ENCODE data around the gene OXSR1.
"Not testable (repeated sequence)": the region's sequence is repeated elsewhere in the genome, so short reads cannot be mapped to it uniquely, and the experiment has no call there.

Gene OXSR1

DNA sequence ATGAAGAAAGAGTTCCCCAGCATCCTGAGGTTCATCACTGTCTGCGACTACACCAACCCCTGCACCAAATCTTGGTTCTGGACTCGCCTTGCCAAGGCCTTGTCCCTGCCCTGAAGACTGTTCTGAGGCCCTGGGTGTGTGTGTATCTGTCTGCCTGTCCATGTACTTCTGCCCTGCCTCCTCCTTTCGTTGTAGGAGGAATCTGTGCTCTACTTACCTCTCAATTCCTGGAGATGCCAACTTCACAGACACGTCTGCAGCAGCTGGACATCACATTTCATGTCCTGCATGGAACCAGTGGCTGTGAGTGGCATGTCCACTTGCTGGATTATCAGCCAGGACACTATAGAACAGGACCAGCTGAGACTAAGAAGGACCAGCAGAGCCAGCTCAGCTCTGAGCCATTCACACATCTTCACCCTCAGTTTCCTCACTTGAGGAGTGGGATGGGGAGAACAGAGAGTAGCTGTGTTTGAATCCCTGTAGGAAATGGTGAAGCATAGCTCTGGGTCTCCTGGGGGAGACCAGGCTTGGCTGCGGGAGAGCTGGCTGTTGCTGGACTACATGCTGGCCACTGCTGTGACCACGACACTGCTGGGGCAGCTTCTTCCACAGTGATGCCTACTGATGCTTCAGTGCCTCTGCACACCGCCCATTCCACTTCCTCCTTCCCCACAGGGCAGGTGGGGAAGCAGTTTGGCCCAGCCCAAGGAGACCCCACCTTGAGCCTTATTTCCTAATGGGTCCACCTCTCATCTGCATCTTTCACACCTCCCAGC, 24.0 kb upstream of the OXSR1 start:
- no peak for DNase-seq (ENCODE audit: low read depth in 2 of 3, low spot score in 2 of 3)

DNA sequence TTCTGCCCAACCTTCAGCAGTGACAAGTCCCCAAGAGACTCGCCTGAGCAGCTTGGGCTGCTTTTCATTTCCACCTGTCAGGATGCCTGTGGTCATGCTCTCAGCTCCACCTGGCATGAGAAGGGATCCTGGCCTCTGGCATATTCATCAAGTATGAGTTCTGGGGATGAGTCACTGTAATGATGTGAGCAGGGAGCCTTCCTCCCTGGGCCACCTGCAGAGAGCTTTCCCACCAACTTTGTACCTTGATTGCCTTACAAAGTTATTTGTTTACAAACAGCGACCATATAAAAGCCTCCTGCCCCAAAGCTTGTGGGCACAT, 23.4 kb upstream of the OXSR1 start:
- no peak for DNase-seq (ENCODE audit: low read depth in 2 of 3, low spot score in 2 of 3)

DNA sequence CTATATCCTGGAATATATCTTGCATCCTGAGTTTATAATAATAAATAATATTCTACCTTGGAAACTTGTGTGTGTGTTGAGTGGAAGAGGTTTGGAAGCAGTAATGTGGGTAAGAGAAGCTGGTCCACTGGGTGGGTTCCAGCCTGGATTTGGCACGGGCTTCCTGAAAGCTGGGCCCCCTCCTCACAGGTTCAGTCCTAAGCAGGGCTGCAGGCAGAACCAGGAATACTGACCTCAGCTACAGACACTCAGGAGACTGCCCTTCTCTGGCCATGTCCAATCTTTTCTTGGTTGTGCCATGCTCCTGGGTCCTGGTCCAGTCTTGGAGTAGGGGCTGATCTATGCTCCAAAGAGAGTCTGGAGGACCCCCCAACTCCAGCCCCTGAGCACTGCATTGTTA, 22.4 kb upstream of the OXSR1 start:
- no peak for DNase-seq (ENCODE audit: low read depth in 2 of 3, low spot score in 2 of 3)

DNA sequence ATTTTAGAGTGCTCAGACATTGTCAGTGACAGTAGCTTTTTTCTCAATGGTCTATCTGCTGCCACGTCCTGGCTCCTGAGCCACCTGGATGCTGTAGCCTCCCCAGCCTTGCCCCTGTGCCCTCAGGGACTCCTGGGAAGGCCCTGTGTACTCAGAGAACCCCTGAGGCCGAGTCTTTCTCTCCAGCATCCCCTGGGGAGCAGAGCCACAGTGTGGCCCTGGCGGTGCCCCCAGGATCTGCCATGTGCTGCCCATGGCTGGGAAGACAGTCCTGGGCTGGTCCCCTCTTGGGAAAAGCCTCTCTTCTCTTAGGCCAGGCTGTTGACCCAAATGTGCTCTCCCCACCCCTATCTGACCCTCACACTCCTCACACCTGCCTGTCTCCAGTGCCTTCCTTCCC, 21.8 kb upstream of the OXSR1 start:
- no peak for DNase-seq (ENCODE audit: low read depth in 2 of 3, low spot score in 2 of 3)

DNA sequence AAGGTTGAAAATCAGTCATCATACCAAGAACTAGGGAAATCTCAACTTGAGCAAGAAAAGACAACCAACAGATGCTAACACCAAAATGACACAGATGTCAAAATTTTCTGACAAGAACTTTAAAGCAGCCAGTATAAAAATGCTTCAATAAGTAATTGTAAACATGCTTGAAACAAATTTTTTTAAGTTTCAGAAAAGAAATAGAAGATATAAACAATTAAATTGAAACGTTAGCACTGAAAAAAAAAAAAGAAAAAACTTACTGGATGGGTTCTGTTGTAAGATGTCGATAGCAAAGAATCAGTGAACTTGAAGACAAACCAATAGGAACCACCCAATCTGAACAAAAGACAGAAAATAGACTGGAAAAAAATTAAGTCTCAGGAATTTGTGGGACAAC, 18.8 kb upstream of the OXSR1 start:
- no peak for DNase-seq (ENCODE audit: low read depth in 2 of 3, low spot score in 2 of 3)

DNA sequence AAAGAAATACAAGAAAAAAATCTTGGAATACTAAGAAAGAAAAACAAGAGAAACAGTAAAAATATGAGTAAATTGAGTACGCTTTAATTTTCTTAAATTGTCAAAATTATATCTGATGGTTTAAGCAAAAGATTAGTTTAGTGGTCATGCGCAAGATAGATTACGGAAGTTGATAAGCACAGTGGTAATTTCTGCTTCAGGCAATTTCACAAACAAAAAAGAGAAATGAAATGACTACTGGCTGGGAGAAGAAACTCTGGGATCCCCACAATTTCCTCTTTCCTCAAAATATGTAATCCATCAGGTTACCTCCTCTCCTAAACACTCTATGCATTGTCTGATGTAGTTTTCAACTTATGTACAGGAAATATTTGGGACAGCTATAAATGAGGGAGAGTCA, 17.9 kb upstream of the OXSR1 start:
- DNase-seq (ENCODE audit: low read depth in 2 of 3, low spot score in 2 of 3) = no peak

DNA sequence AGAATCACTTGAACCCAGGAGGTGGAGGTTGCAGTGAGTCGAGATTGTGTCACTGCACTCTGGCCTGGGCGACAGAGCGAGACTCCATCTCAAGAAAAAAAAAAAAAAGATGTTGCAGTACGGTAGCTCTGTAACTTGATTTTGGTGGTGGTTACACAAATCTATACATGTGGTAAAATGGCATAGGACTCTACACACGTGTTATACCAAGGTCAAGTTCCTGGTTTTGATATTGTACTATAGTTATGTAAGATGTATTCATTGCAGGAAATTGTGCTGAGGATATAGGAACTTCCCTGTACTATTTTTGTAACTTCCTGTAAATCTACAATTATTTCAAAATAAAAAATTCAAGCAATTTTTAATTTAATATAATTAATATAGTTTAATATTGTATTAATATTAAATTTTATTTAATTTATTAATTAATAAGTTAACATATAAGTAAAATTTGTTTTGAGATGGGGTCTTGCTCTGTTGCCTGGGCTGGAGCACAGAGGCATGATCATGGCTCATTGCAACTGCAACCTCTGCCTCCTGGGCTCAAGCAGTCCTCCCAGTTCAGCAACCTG, 16.9 kb upstream of the OXSR1 start:
- no peak for DNase-seq (ENCODE audit: low read depth in 2 of 3, low spot score in 2 of 3)

DNA sequence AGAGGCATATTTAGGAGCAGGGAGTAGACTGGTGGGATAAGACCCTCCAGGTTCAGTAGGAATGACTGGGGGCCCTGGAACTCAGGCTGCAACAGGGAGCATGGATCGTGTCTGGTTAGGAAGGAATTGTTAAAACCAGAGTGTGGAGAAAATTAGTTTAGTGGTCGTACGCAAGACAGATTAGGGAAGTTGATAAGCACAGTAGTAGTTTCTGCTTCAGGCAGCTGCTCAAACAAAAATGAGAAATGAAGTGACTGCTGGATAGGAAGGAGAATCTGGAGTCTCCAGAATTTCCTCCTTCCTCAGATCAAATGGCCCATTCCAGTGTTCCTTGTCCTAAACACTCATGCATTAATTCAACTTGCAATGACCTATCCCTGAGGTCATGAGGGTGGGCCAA, 15.6 kb upstream of the OXSR1 start:
- no peak for DNase-seq (ENCODE audit: low read depth in 2 of 3, low spot score in 2 of 3)

DNA sequence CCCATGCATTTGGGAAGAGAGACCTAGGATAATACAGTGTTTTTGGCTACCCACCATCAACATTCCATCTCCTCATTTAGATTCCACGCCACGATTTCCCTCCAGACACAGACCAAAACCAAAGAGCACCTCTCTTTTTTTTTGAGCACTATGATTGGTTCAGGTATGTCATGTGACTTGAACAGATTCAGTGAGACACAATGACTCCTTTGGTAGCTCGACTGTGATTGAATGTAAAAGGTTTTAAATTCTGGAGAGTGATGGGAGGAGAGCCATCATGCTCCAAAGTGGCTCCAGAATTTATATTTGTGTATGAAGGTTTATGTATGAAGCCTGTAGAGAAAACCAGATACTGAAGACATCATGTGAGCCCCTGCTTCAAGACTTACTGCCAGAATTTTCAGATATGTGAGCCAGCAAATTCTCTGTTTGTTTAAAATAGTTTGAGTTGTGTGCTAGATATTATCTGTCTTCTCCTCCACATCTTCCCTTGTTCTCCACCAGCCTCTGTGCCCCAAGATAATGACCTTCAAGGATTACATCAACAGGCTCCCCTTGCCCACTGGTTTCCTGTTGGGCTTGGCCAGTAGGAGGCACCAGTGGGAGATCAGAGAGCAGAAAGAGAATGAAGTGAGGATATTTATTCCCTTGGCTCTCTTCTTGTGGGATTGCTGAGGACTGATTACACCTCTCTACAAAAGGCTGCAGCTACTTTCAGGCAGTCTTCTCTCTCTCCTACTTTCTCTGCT, 14.4 kb upstream of the OXSR1 start:
- no peak for DNase-seq (ENCODE audit: low read depth in 2 of 3, low spot score in 2 of 3)

DNA sequence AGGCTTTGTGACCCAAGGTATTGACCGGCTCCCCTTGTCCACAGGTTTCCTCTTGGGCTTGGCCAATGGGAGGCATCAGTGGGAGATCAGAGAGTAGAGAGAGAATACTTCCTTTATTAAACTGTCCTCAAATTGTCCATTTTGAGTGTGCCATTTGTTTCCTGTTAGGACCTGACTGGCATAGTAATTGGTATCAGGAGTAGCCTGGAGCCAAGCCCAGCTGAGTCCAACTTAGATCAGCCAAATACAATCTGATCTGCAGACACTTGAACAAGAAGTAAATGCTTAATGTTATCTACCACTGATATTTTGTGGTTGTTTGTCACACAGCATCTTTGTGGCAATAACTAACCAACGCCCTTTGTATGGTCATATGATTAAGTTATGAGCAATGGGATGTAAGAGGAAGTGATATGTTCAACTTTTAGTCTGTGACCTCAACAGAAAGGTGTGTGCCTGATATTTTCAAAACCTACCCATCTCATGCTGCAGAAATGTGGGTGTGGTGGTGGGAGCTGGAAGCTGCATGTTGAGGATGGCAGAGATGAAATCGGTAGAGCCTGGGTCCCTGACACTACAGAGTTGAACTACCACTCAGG, 13.6 kb upstream of the OXSR1 start:
- no peak for DNase-seq (ENCODE audit: low read depth in 2 of 3, low spot score in 2 of 3)

DNA sequence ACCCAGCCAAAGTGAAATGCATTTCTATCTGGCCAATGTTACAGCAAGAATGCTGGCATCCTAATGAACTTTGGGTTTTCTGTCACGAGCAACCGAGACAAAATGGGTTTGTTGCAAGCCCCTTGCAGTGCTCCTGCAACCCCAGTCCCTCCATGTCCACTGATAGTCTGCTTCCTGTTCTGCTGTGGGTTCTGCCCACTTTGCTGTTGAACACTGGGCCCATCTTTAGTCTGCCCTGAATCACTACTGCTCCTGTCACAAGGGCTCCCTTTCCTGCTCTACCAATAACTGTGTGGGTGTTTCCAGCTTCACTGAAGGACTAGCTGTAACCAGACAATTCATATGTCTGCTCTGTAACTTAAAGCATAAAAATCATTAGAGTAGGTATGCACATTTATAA, 12.7 kb upstream of the OXSR1 start:
- no peak for DNase-seq (ENCODE audit: low read depth in 2 of 3, low spot score in 2 of 3)

DNA sequence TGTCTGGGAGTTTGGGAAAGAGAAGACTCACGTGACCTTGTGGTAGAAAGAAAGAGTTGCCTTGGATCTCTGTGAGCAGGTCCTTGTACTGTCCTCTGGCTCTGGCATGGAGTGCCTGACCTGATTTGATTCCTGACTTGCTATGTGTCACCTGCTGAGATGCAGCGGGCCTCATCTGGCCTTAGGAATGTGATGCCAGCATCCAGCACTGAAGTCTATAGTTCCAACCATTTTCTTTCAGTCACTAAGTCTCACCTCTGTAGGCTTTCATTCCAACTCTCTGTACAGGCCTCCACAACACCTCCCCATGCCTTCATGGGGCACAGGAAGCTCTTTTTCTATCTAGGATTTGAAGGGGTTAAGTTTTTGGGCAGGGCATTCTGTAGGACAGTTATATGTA, 12.1 kb upstream of the OXSR1 start:
- no peak for DNase-seq (ENCODE audit: low read depth in 2 of 3, low spot score in 2 of 3)

DNA sequence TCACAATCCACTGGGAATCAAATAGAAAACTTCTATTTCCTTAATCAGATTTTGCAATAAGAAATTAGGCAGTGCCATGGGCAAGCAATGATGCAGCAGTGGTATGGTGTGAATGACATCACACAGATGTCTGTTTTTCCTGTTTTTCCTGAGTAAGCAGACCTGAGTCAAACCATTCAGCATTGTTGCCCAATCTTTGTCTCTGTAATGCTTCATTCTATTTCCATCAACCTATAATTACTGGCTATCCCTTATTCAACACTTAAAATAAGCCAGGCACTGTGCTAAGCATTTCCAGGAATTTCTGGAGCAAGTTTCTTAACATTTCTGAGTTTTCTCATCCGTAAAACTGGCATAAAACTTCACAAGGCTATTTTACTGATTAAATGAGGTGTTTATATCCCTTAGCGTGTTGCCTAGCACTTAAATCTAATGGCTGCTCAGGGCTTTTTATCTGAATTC, 11.3 kb upstream of the OXSR1 start:
- DNase-seq (ENCODE audit: low read depth in 2 of 3, low spot score in 2 of 3) = no peak

DNA sequence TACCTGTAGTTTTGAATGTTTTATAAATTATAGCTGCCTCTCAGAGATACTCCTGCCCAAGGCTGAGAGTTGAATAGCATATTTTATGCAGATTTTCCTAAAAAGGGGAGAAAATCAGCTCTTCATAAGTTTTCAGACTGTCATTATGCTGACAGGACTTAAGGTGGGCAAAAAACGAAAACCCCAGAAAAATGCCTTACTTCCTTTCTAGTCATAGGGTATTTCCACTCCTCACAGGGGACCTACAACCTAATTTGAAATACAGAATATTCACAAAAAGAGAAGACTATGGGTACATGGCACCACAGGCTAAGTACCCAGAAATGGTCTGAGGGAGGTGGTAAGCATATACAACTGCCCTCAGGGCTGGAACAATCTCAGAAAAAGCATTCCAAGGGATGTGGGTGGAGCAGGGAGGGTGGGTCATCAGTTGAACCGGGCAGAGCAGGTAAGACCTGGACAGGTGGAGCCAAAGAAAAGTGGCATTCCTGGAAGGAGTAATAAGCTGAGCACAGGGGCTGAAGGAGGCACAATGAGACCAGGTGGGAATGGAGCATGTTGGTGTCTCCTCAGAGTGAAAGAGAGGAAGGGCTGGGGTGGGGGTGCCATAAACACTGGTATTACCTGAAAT, 10.6 kb upstream of the OXSR1 start:
- DNase-seq (ENCODE audit: low read depth in 2 of 3, low spot score in 2 of 3) = no peak

DNA sequence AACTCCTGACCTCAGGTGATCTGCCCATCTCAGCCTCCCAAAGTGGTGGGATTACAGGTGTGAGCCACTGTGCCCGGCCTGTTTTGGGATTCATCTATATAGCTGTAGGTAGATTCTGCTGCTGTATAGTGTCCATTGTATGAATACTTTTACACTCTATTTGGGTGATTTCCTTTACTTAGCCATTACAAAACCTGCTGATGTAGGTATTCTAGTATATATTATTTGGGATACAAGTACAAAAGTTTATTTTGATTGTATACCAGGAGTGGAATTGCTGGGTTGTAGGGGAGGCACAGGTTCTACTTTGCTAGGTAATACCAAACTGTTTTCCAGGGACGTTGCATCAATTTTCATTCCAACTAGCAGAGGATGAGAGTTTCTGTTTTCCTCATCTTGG, 9.5 kb upstream of the OXSR1 start:
- DNase-seq (ENCODE audit: low read depth in 2 of 3, low spot score in 2 of 3) = no peak

DNA sequence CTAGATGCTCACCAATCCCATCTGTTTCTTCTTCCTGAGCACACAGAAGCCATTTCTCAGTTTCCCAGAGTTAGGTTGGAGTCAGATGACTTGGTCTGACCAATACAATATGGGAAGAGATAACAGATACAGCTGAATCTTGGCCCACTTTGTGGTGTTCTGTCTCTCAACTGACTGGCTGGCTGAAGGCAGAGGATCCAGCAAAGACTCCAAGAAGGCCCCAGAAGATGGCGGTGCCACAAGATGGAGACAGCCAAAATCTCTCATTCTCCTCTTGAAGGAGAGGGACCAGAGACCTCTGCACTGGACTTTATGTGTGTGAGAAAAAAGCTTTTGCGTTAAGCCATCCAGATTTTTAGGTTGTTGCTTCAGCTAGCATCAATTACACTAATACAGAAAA, 8.2 kb upstream of the OXSR1 start:
- DNase-seq (ENCODE audit: low read depth in 2 of 3, low spot score in 2 of 3) = no peak

DNA sequence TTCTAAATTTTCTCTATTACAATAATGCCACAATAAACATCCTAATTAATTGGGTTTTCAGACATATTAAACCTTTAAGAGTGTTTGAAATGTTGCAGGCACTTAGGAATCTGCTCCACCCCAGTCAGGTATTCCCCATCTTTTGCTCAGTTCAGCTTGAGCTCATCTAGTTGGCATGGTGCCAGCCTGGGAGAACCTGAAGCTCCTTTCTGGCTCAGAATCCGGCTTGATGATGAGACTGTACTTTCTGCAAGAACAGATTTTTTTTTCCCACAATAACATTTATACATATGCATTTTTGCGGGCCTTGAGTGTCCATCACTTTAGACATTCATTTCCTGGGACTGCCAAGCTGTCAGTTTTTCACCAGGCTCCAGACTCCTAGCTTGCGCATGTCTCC, 7.7 kb upstream of the OXSR1 start:
- DNase-seq (ENCODE audit: low read depth in 2 of 3, low spot score in 2 of 3) = no peak

DNA sequence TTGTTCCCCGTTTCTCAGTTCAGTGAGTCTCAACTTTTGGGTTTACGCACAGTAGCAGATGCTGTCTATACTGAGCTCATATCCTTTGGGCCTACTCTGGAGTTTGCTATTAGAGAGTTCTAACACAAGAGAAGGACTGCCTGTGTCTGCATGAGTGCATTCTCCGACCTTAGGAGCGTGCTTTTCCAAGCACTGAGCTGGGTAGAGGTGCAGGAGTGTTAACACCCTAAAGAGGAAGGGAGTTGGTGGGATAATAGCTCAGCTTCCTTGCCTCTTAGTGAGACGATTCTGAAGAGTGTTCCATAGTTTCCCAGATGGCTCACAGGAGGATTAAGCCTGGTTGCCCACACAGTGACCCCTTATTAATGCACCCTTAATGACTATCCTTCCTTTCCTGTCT, 6.9 kb upstream of the OXSR1 start:
- no peak for DNase-seq (ENCODE audit: low read depth in 2 of 3, low spot score in 2 of 3)

DNA sequence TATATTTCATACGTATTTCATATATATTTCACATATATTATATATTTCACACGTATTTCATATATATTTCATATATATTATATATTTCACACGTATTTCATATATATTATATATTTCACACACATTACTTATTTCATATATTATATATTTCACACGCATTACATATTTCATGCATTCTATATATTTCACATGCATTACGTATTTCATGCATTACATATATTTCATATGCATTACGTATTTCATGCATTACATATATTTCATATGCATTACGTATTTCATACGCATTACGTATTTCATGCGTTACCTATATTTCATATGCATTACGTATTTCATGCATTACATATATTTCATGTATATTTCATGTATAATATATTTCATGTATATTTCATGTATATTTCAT, 4.6 kb upstream of the OXSR1 start:
- not testable (repeated sequence) for DNase-seq (ENCODE audit: low read depth in 2 of 3, low spot score in 2 of 3)

DNA sequence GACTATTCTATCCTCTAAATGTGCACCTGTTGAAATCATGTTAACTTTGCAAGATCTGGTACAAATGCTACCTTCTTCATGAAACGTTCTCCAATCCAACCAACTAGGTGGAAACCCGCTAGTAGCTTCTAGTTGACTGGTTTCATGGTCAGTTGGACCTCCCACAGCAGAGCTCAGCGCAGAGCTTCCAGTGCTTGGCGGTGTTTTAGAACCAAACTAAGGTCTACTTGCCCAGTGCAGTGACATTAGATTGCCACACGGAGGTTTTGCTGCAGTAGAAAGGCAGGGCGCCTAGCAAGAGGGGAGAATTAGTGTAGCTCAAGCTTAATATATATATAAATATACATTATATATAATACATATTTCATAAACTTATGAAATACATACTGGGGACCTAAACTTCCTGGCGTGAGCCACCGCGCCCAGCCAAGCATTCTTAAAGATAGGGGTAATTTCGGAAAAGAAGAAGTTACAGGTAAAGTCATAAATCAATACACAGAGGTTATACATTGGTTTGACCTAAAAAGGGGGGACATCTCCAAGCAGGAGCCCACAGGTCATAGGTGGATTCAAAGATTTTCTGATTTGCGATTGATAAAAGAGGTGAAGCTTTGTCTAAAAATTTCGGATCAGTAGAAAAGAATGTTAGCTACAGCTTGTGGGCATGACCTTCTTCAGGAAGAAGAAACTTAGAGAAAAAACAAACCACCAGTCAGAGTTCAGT, 2.1 kb upstream of the OXSR1 start:
- DNase-seq (ENCODE audit: low read depth in 2 of 3, low spot score in 2 of 3) = no peak
